Trophoblast cell (in vitro differentiated cells and primary cell): ENCODE data around the gene LRRFIP1.

ENCODE experiments used
- DNase-seq, 2 donors: peaks; one replicate each; pipeline ENCODE4 v3.0.0-alpha.2; 2016
- H2AFZ ChIP-seq: 2 replicates; pipeline ENCODE4 v1.6.1; 2013; ENCODE audit warnings: low read length, moderate library complexity, mild to moderate bottlenecking; ENCODE audit not compliant: insufficient read depth, poor library complexity
- H2AK5ac ChIP-seq: 2 replicates; pipeline ENCODE4 v1.6.1; 2013; ENCODE audit warnings: mild to moderate bottlenecking, low read length
- H2BK120ac ChIP-seq: 2 replicates; pipeline ENCODE4 v1.6.1; 2013; ENCODE audit warnings: low read length, mild to moderate bottlenecking, moderate library complexity; ENCODE audit not compliant: insufficient read depth, poor library complexity
- H2BK12ac ChIP-seq: 2 replicates; pipeline ENCODE4 v1.6.1; 2013; ENCODE audit warnings: mild to moderate bottlenecking, low read length, moderate library complexity
- H2BK5ac ChIP-seq: 2 replicates; pipeline ENCODE4 v1.6.1; 2013; ENCODE audit warnings: low read length, low read depth, moderate library complexity, mild to moderate bottlenecking; ENCODE audit not compliant: poor library complexity
- H3K14ac ChIP-seq: 2 replicates; pipeline ENCODE4 v1.6.1; 2013; ENCODE audit warnings: mild to moderate bottlenecking, low read length
- H3K18ac ChIP-seq: 2 replicates; pipeline ENCODE4 v1.6.1; 2013; ENCODE audit warnings: mild to moderate bottlenecking, low read length
- H3K23ac ChIP-seq: 2 replicates; pipeline ENCODE4 v1.6.1; 2013; ENCODE audit warnings: low read length
- H3K27ac ChIP-seq: 2 replicates; pipeline ENCODE4 v1.5.1; 2013; ENCODE audit warnings: low read depth, mild to moderate bottlenecking, inconsistent platforms, low read length, moderate library complexity
- H3K27me3 ChIP-seq: 2 replicates; pipeline ENCODE4 v1.6.1; 2013; ENCODE audit warnings: inconsistent platforms, mild to moderate bottlenecking, low read length, moderate library complexity; ENCODE audit not compliant: insufficient read depth
- H3K36me3 ChIP-seq, 2 experiments: 1 replicate in 1 of 2; 2 replicates in 1 of 2; pipeline ENCODE4 v1.6.1; 2013; ENCODE audit warnings: low read length in 2 of 2, mild to moderate bottlenecking in 2 of 2, moderate library complexity in 1 of 2; ENCODE audit not compliant: insufficient read depth in 2 of 2, control insufficient read depth in 1 of 2
- H3K4ac ChIP-seq: 2 replicates; pipeline ENCODE4 v1.6.1; 2013; ENCODE audit warnings: low read depth, mild to moderate bottlenecking, low read length, moderate library complexity
- H3K4me1 ChIP-seq, 2 experiments: 1 replicate in 1 of 2; 2 replicates in 1 of 2; pipeline ENCODE4 v1.6.1; 2013; ENCODE audit warnings: low read length in 2 of 2, mild to moderate bottlenecking in 2 of 2, moderate library complexity in 1 of 2; ENCODE audit not compliant: insufficient read depth in 2 of 2, control insufficient read depth in 1 of 2
- H3K4me2 ChIP-seq: 2 replicates; pipeline ENCODE4 v1.6.1; 2013; ENCODE audit warnings: inconsistent platforms, mild to moderate bottlenecking, low read length, moderate library complexity
- H3K4me3 ChIP-seq: 2 replicates; pipeline ENCODE4 v1.5.1; 2013; ENCODE audit warnings: mild to moderate bottlenecking, low read depth, low read length, inconsistent platforms
- H3K79me1 ChIP-seq: one replicate; pipeline ENCODE4 v1.6.1; 2013; ENCODE audit warnings: low read length
- H3K79me2 ChIP-seq: 2 replicates; pipeline ENCODE4 v1.6.1; 2013; ENCODE audit warnings: low read length, mild to moderate bottlenecking; ENCODE audit not compliant: control insufficient read depth, insufficient read depth, poor library complexity
- H3K9ac ChIP-seq: 2 replicates; pipeline ENCODE4 v1.6.1; 2013; ENCODE audit warnings: mild to moderate bottlenecking, low read length
- H3K9me3 ChIP-seq: 2 replicates; pipeline ENCODE4 v1.6.1; 2013; ENCODE audit warnings: low read depth, mild to moderate bottlenecking, control low read depth, inconsistent platforms, low read length; ENCODE audit not compliant: insufficient read depth
- H4K12ac ChIP-seq: 2 replicates; pipeline ENCODE4 v1.6.1; 2013; ENCODE audit warnings: low read depth, mild to moderate bottlenecking, low read length, moderate library complexity
- H4K8ac ChIP-seq: 2 replicates; pipeline ENCODE4 v1.6.1; 2013; ENCODE audit warnings: low read depth, mild to moderate bottlenecking, low read length, moderate library complexity
- H4K91ac ChIP-seq: one replicate; pipeline ENCODE4 v1.6.1; 2013; ENCODE audit warnings: low read depth, mild to moderate bottlenecking, low read length, moderate library complexity
- WGBS: extraction: QIAGEN DNeasy Blood & Tissue Kit; methylation state at CpG from one replicate; pipeline ENCODE4 v1.1.7; 2013; ENCODE audit warnings: missing lambda C conversion rate; ENCODE audit not compliant: insufficient read length, insufficient coverage; ENCODE audit errors: extremely low coverage; 5-methylcytosine and 5-hydroxymethylcytosine counted together

Gene LRRFIP1

DNA sequence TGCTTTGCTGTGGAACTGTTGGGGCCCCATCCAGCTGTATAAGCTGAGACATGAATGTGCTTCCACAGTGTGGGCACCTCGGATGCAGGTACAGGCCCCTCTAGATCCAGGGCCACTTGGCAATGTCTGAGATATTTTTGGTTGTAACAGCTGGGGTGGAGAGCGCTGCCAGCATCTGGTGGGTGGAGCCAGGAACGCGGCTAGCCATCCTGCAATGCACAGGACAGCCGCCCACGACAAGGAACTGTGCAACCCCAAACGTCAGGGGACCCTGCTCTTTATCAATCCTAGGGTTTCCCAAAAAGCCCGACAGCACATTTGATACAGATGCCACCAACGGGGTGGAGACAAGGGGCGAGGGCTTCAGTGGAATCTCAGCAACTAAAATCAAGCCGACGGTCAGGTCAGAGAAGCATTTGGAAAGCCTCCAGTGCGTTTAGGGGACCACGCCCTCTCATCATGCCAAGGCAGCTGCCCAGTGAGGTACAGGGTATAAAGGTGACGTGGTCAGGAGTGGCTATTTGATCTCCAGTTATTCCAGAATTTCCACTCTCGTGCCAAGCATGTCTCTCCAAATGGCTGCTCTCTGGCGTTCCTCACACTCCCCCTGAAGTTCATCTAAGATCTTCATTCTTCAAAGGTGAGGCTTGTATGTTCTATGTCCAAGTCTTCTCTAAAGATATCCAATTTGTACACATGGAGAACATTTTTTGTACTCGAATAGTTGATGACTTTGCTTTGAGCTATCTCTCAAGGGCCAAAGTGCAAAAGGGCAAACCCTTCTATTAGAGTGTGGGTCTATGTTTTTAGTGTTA is 55.7 kb downstream of the LRRFIP1 start:
- H2BK120ac ChIP-seq = no peak overlapping the region
- H3K14ac ChIP-seq = no peak overlapping the region
- no peaks in the 10 kb centered on the region for H3K9me3 ChIP-seq
- DNase-seq = peak; percentile 79 to 94
- H3K9ac ChIP-seq = no peak overlapping the region
- H3K27me3 ChIP-seq = no peaks in the 10 kb centered on the region
- H2BK5ac ChIP-seq = no peak overlapping the region
- no peak overlapping the region for H2AFZ ChIP-seq
- H2AK5ac ChIP-seq = no peak overlapping the region
- H3K23ac ChIP-seq = no peak overlapping the region
- no peak overlapping the region for H2BK12ac ChIP-seq
- H3K18ac ChIP-seq = no peak overlapping the region
- H3K27ac ChIP-seq = no peak overlapping the region
- no peak overlapping the region for H4K12ac ChIP-seq
- no peak overlapping the region for H3K4ac ChIP-seq
- no CpG with 5 or more reads among the region's 18 CpGs for WGBS
- no peaks in the 10 kb centered on the region for H3K79me2 ChIP-seq
- H3K4me3 ChIP-seq = no peak overlapping the region
- no peaks in the 10 kb centered on the region for H3K4me1 ChIP-seq
- no peaks in the 10 kb centered on the region for H3K79me1 ChIP-seq
- no peak overlapping the region for H4K91ac ChIP-seq
- no peaks in the 10 kb centered on the region for H3K36me3 ChIP-seq
- H4K8ac ChIP-seq = no peak overlapping the region
- no peak overlapping the region for H3K4me2 ChIP-seq

DNA sequence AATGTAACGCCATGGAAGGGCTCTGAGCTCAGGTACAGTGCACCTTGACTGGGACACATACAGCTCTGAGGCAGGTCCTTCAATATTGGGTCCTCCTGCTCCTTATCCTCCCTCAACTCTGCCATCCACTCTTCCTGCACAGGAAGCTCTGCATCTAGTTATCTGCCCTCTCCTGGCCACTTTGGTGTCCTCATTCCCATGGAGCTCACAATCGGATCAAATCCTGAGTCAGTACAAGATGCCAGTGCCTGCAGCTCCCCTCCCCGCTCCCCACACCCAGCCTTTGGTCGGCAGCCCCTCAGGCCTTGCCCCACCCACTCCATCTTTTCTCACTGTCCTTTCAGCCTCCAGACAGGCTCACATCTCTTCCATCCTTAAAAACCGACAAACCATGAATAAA is 58.0 kb downstream of the LRRFIP1 start:
- no peak overlapping the region for H3K14ac ChIP-seq
- no peak overlapping the region for H3K18ac ChIP-seq
- H3K79me1 ChIP-seq = no peaks in the 10 kb centered on the region
- H3K27me3 ChIP-seq = no peaks in the 10 kb centered on the region
- no peak overlapping the region for H2AK5ac ChIP-seq
- H4K8ac ChIP-seq = no peak overlapping the region
- no peaks in the 10 kb centered on the region for H3K36me3 ChIP-seq
- no peak overlapping the region for H3K23ac ChIP-seq
- no peak overlapping the region for H3K4me2 ChIP-seq
- no peaks in the 10 kb centered on the region for H3K79me2 ChIP-seq
- no peak overlapping the region for H2BK120ac ChIP-seq
- H3K9ac ChIP-seq = no peak overlapping the region
- H2AFZ ChIP-seq = no peak overlapping the region
- H2BK5ac ChIP-seq = no peak overlapping the region
- H3K4me1 ChIP-seq = no peaks in the 10 kb centered on the region
- WGBS = no CpG with 5 or more reads among the region's 5 CpGs
- no peak overlapping the region for H4K12ac ChIP-seq
- no peak overlapping the region for H4K91ac ChIP-seq
- H3K9me3 ChIP-seq = no peaks in the 10 kb centered on the region
- no peak overlapping the region for H3K27ac ChIP-seq
- H2BK12ac ChIP-seq = no peak overlapping the region
- peak in 1 of 2 donors; percentile 55 for DNase-seq
- no peak overlapping the region for H3K4ac ChIP-seq
- H3K4me3 ChIP-seq = no peak overlapping the region

DNA sequence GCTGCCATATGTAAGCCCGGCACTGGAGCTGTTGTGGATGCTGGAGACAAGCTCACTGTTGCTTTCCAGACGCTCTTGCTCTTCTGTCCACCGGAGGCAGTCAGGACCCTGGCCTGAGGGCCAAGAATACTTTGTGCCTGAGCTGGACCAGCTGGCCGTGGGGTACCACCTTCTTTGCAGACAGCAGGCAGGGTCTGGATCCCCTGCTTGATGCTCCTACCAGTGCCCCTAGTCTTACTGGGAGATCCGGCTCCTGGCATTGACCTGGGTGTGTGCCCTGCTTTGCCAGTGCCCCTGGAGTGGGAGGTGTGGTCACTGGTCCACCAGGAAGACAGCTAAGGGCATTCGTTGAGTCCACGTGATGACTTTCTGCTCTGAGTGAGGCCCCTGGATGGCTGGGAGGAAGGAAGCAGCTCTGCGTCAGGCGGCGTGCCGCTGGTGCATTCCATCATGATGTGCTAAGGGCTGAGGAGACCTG is 59.3 kb downstream of the LRRFIP1 start:
- H3K23ac ChIP-seq = no peak overlapping the region
- no peak overlapping the region for H3K9ac ChIP-seq
- no peak overlapping the region for H3K14ac ChIP-seq
- no peak overlapping the region for H3K18ac ChIP-seq
- H2BK120ac ChIP-seq = no peak overlapping the region
- no peak overlapping the region for H3K4me2 ChIP-seq
- peaks cover 5% of the 10 kb centered on the region for H3K79me1 ChIP-seq
- no peak overlapping the region for H3K4ac ChIP-seq
- H2AK5ac ChIP-seq = no peak overlapping the region
- H3K27me3 ChIP-seq = no peaks in the 10 kb centered on the region
- no CpG with 5 or more reads among the region's 11 CpGs for WGBS
- H3K4me3 ChIP-seq = no peak overlapping the region
- peak; percentile 87 to 89 for DNase-seq
- H4K8ac ChIP-seq = no peak overlapping the region
- H2BK5ac ChIP-seq = no peak overlapping the region
- no peak overlapping the region for H4K91ac ChIP-seq
- H2BK12ac ChIP-seq = no peak overlapping the region
- peaks cover 4 to 7% of the 10 kb centered on the region in 2 experiments for H3K4me1 ChIP-seq
- H3K9me3 ChIP-seq = no peaks in the 10 kb centered on the region
- H3K79me2 ChIP-seq = peaks cover 3% of the 10 kb centered on the region
- H3K36me3 ChIP-seq = no peaks in the 10 kb centered on the region
- H2AFZ ChIP-seq = no peak overlapping the region
- no peak overlapping the region for H4K12ac ChIP-seq
- no peak overlapping the region for H3K27ac ChIP-seq

DNA sequence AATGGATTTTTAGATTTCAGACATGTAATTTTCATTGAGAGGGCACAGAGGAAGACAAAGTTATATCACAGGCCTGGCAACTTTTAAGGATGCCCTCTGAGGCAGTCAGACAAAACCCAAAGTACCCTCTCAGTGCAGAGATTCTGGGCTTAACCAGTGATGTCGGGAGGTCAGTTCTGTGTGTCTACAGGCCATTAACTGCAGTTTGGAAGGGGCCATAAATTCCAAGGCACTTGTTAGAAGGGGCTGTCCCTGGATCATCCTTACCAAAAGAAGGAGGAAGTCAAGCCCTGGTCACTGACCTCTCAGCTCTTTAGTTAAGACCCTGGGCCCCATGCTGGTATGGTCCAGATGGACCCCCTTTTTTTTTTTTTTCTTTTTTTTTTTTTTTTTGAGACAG is 60.7 kb downstream of the LRRFIP1 start:
- H3K4me3 ChIP-seq = no peak overlapping the region
- H2BK12ac ChIP-seq = no peak overlapping the region
- peaks cover 8 to 12% of the 10 kb centered on the region in 2 experiments for H3K4me1 ChIP-seq
- H3K4ac ChIP-seq = no peak overlapping the region
- H3K9ac ChIP-seq = no peak overlapping the region
- H2BK5ac ChIP-seq = no peak overlapping the region
- DNase-seq = no peak
- no peak overlapping the region for H2BK120ac ChIP-seq
- H3K23ac ChIP-seq = no peak overlapping the region
- H3K14ac ChIP-seq = no peak overlapping the region
- no peak overlapping the region for H3K18ac ChIP-seq
- H3K36me3 ChIP-seq = no peaks in the 10 kb centered on the region
- no peak overlapping the region for H2AFZ ChIP-seq
- no peak overlapping the region for H3K4me2 ChIP-seq
- no peak overlapping the region for H4K12ac ChIP-seq
- H2AK5ac ChIP-seq = no peak overlapping the region
- no peak overlapping the region for H4K91ac ChIP-seq
- no peak overlapping the region for H4K8ac ChIP-seq
- H3K79me1 ChIP-seq = peaks cover 14% of the 10 kb centered on the region
- no peak overlapping the region for H3K27ac ChIP-seq
- peaks cover 12% of the 10 kb centered on the region for H3K79me2 ChIP-seq
- H3K9me3 ChIP-seq = no peaks in the 10 kb centered on the region
- H3K27me3 ChIP-seq = no peaks in the 10 kb centered on the region
- no CpG with 5 or more reads among the region's 1 CpG for WGBS
